ENCODE results near the gene CRHR2.
"Not testable (repeated sequence)": the region's sequence is repeated elsewhere in the genome, so short reads cannot be mapped to it uniquely, and the experiment has no call there.

Gene CRHR2

GRCh38 chr7:30658479-30659074, 23.7 kb downstream of the CRHR2 start:
- H3K4me3 ChIP-seq (ENCODE audit: low read depth, low read length), result no peak overlapping the region
- DNase-seq (ENCODE audit: low read depth), result no peak

DNA sequence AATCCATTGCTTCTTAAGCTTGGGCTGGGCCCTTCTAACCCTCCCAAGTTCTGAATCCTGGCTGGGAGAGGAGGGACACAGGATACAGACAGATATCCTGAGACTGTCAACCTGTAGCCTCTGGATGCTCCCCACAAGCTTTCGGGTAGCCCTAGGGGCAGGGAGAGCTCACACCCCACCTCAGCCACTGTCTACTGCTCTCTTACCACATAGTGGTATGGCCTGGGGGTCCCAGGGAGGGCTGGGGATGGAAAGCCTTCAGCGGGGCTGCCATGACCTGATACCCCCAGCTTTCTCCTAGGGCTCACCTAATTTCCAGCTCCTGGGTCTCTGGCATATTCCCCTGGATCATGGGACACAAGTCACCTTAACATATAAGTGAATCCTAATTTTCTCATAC, 25.1 kb downstream of the CRHR2 start:
- no peak overlapping the region for H3K4me3 ChIP-seq (ENCODE audit: low read depth, low read length)
- no peak for DNase-seq (ENCODE audit: low read depth)

DNA sequence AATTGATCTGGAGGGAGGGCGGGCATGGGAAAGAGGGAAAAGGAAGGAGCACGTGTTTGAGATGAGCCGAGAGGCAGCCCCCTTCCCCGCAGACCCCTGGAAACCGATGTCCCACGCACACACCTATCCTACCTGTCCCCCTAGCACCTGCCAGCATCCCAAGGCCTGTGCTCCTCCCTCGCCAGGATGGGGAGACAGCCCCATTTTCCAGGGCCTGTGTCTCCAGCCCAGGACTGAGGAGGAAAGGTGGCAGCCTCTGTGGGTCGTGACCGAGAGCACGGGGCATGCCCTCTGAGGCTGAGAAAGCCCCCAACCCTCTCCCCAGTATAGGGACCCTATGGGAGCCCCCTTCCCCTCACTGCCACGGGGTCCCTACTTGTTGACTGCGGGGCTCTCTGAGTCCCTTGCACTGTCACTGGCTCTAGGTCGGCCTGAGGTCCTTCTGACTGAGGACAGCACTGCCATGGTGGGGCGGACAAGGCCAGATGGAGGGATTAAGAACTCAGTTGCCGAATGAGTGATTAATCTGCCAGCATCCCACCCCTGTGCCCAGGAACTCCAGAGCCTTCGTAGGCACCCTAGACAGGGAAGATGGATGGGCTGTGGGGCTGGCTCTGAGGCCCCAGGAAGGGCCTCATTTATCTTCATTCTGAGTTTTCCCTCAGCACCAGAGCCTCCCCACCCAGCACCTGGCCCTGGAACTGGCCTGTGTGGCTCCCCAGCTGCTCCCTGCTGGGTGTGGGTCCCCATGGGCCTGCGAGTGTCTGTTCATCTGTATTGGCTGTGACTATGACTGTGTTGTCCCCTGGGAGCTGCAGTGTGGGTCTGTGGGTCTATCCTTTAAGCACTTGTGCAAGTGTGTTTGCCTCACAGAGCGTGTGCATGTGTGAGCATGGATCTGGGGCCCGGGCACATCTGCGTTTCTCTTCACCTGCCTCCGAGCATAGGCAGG, 26.0 kb downstream of the CRHR2 start:
- no peak for DNase-seq (ENCODE audit: low read depth)
- no peak overlapping the region for H3K4me3 ChIP-seq (ENCODE audit: low read depth, low read length)

- H3K4me3 ChIP-seq (ENCODE audit: low read depth, low read length), result no peak overlapping the region
- DNase-seq (ENCODE audit: low read depth), result no peak
Measured at GRCh38 chr7:30655096-30655970, 26.9 kb downstream of the CRHR2 start.

- DNase-seq (ENCODE audit: low read depth), result no peak
- no peak overlapping the region for H3K4me3 ChIP-seq (ENCODE audit: low read depth, low read length)
Measured at GRCh38 chr7:30654296-30655090, 27.8 kb downstream of the CRHR2 start.

- DNase-seq (ENCODE audit: low read depth), result no peak
- H3K4me3 ChIP-seq (ENCODE audit: low read depth, low read length), result no peak overlapping the region
Measured at GRCh38 chr7:30652698-30653641, 29.3 kb downstream of the CRHR2 start.

GRCh38 chr7:30652132-30652531, 30.1 kb downstream of the CRHR2 start:
- no peak overlapping the region for H3K4me3 ChIP-seq (ENCODE audit: low read depth, low read length)

DNA sequence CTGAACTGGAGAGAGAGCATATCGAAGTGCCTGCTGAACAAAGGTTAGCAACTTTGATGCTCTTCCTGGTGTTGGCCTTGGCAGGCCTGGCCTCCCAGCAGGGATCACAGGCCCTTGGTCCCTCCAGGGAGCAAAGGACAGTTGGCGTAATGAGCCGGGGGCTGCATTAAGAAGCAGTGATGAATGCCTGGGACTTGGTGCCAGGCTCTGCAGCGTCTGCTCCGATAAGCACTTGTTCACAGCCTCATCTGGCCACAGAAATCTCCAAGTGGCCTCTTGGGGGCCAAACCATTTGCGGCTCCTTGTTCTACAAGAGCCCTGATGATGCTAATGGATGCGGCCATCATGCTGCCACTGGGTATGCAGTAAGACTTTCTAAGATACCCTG, 31.8 kb downstream of the CRHR2 start:
- no peak overlapping the region for H3K4me3 ChIP-seq (ENCODE audit: low read depth, low read length)
- DNase-seq (ENCODE audit: low read depth), result no peak

More at GRCh38 chr7:30652132-30652531, 30.1 kb downstream of the CRHR2 start:
- DNase-seq (ENCODE audit: low read depth), result no peak

DNA sequence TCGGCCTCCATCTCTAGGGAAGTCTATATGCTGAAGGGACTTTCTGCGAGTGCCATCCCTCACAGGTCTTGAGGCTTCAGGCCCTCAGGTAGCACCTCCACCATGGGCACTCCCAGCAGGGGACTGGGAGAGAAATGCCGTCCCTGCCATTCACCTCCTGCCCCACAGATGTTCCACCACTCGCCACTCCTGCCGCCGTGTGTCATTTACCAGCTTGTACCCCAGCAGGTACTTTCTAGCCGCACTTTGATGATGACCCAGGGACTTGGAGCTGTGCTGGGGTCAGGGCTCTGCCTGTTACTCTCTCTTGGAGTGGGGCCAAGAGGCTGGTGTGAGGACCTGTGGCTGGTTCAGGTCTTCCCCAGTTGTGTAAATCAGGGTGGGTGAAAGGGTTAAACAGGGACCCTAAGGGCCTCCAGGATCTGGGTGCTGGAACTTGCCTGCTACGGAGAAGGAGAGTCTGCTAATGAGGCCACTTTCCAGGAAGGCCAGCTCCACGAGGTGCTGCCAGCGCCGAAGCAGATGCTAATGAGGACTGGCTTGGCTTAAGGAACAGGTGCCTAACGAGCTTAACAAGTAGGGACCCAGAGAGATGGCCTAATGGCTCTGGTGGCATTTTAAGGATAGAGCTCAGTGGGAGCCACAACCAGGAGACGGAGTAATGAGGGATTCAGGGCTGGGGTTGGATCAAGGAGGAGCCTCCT, 32.4 kb downstream of the CRHR2 start:
- no peak overlapping the region for H3K4me3 ChIP-seq (ENCODE audit: low read depth, low read length)
- no peak for DNase-seq (ENCODE audit: low read depth)

DNA sequence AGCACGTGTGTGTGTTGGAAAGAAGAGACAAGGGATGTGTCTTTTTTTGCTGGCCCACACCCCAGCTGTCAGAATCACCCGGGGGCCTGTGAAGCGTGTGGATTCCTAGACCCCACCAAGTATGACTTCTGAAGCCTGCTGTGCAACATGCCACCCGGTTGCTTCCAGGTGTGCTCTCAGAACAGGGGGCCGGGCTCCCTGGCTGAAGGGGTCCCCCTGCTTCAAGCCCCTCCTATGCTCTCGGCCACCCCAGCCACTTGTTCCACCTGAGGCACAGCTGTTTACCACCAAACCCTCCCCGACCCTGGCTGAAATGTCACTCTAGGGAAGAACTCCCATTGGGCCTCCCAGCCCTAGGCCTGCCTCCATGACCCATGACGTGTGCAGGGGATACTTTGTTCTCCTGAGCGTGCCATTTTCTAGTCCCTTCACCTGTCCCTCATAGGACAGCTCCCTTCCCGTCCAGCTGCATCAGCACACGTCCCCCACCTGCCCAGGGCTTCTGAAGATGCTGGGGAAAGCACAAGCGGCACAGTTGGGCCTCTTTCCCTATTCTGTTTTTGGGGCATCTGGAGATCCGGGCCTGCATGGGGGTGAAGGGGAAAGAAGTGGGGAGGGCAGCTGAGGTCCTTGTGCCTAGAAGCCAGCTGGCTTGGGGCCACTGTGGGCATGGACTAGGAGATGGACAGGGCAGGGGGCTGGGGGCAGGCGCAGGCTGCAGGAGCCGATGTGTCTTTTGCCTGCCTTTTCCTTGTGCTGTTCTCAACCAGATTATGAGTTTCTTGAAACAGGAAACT, 33.3 kb downstream of the CRHR2 start:
- no peak for DNase-seq (ENCODE audit: low read depth)
- H3K4me3 ChIP-seq (ENCODE audit: low read depth, low read length), result no peak overlapping the region

- no peak overlapping the region for H3K4me3 ChIP-seq (ENCODE audit: low read depth, low read length)
- DNase-seq (ENCODE audit: low read depth), result no peak
Measured at GRCh38 chr7:30647589-30648364, 34.5 kb downstream of the CRHR2 start.

DNA sequence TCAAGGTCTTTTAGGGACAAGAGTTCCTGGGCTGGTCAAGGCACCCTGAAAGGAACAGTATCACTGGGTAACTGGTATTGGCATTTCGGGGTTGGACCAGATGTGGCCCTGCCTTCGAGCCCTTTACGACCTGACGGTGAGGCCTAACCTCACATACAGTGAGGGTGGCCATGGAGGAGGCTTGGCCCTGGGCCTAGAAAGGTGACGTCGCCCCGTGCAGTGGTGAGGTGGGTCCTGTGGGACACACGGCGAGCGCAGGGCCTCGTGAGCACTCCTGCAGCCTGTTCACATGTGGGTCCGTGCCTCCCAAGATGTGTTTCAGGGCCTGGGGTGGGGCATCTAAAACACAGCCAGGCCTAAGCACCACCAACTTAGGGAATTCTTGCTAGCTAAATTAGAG, 36.1 kb downstream of the CRHR2 start:
- no peak overlapping the region for H3K4me3 ChIP-seq (ENCODE audit: low read depth, low read length)
- no peak for DNase-seq (ENCODE audit: low read depth)

DNA sequence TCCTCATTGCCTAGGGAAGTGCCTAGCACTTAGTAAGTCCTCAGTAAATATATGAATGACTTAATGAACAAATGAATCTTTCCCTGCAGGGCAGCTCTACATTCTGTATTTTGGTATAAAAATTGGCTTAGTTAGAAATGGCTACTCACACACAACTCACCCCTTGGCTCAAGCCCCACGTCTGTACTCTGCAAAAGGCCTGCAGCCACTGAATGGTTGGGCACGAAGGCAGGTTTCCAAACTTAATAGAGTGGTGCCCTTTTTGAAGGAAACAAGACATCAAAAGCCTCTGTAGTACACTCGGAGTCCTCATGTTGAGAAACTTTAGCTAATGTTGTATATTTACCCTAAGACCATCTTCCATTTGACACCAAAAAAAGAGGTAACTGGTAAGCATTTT, 36.6 kb downstream of the CRHR2 start:
- DNase-seq (ENCODE audit: low read depth), result no peak

GRCh38 chr7:30644286-30644955, 37.8 kb downstream of the CRHR2 start:
- no peak for DNase-seq (ENCODE audit: low read depth)
- no peak overlapping the region for H3K4me3 ChIP-seq (ENCODE audit: low read depth, low read length)

More for the DNA sequence above, 36.6 kb downstream of the CRHR2 start:
- no peak overlapping the region for H3K4me3 ChIP-seq (ENCODE audit: low read depth, low read length)

GRCh38 chr7:30642789-30643188, 39.5 kb downstream of the CRHR2 start:
- H3K4me3 ChIP-seq (ENCODE audit: low read depth, low read length), result no peak overlapping the region
- DNase-seq (ENCODE audit: low read depth), result no peak

DNA sequence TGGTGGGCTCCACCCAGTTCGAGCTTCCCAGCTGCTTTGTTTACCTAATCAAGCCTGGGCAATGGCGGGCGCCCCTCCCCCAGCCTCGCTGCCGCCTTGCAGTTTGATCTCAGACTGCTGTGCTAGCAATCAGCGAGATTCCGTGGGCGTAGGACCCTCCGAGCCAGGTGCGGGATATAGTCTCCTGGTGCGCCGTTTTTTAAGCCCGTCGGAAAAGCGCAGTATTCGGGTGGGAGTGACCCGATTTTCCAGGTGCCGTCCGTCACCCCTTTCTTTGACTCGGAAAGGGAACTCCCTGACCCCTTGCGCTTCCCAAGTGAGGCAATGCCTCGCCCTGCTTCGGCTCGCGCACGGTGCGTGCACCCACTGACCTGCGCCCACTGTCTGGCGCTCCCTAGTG, 39.9 kb downstream of the CRHR2 start:
- not testable (repeated sequence) for H3K4me3 ChIP-seq (ENCODE audit: low read depth, low read length); DNase-seq (ENCODE audit: low read depth)
